HepG2 (cell line): ENCODE data around the gene LARP1. TPM values are rescaled to one million over a fixed set of nuclear protein-coding genes. Genes with fewer than 3 reads are reported as not detected.
A peak's percentile ranks its signal among the peaks of the same experiment; 100 is the strongest.

Experiments used
- AKAP8 ChIP-seq: sonication (generic); formaldehyde crosslinking; IDR thresholded peaks from 2 replicates; pipeline ENCODE4 v1.5.1; 2020; ENCODE audit warnings: mild to moderate bottlenecking, missing genetic modification reagents
- CC2D1A ChIP-seq: sonication (generic); formaldehyde crosslinking; IDR thresholded peaks from 2 replicates; pipeline ENCODE4 v1.8.1; 2023; ENCODE audit warnings: mild to moderate bottlenecking, missing genetic modification reagents
- HHEX ChIP-seq: IDR thresholded peaks from 2 replicates; pipeline ENCODE4 v1.6.1; 2016; ENCODE audit warnings: control low read depth
- HNRNPL ChIP-seq: fragments of 200-400 bp; formaldehyde crosslinking; IDR thresholded peaks from 2 replicates; pipeline ENCODE4 v1.6.1; 2017; ENCODE audit warnings: mild to moderate bottlenecking, low read depth, low read length
- JUNB ChIP-seq: sonication (generic); formaldehyde crosslinking; IDR thresholded peaks from 2 replicates; pipeline ENCODE4 v1.8.0; 2022; ENCODE audit warnings: missing genetic modification reagents, mild to moderate bottlenecking, borderline replicate concordance
- KLF16 ChIP-seq, 2 experiments: sonication (generic) in 1 of 2; formaldehyde crosslinking in 1 of 2; IDR thresholded peaks; 2 replicates each; pipeline versions ENCODE4 v1.6.1 to v1.8.0; 2016 to 2023; ENCODE audit warnings: missing genetic modification reagents in 2 of 2, missing compliant biosample characterization in 1 of 2
- MIXL1 ChIP-seq: IDR thresholded peaks from 2 replicates; pipeline ENCODE4 v1.6.1; 2016
- NFATC3 ChIP-seq: sonication (generic); formaldehyde crosslinking; IDR thresholded peaks from 2 replicates; pipeline ENCODE4 v1.5.1; 2020; ENCODE audit warnings: mild to moderate bottlenecking, missing genetic modification reagents
- NR2F1 ChIP-seq, 2 experiments: fragments of 450-650 bp in 1 of 2; formaldehyde crosslinking in 1 of 2; IDR thresholded peaks; 2 replicates each; pipeline versions ENCODE4 v1.5.0 to v1.6.1; 2016 to 2020; ENCODE audit warnings: mild to moderate bottlenecking in 1 of 2, missing compliant biosample characterization in 1 of 2, missing genetic modification reagents in 1 of 2, moderate library complexity in 1 of 2
- NR2F2 ChIP-seq: IDR thresholded peaks from 2 replicates; pipeline ENCODE4 v1.6.1; 2012; ENCODE audit warnings: low read depth, inconsistent platforms, borderline replicate concordance
- RARG ChIP-seq: sonication (generic); formaldehyde crosslinking; IDR thresholded peaks from 2 replicates; pipeline ENCODE4 v1.4.0; 2020; ENCODE audit warnings: low read depth, mild to moderate bottlenecking, missing genetic modification reagents
- RBM39 ChIP-seq: fragments of 200-400 bp; formaldehyde crosslinking; IDR thresholded peaks from one replicate; pipeline ENCODE4 v1.6.1; 2018; ENCODE audit warnings: antibody characterized with exemption, mild to moderate bottlenecking, low read depth, low read length; ENCODE audit not compliant: poor library complexity, severe bottlenecking
- RFX5 ChIP-seq: IDR thresholded peaks from 2 replicates; pipeline ENCODE4 v1.6.1; 2011; ENCODE audit warnings: low read depth, low read length, improper control_type of control experiment
- SNAPC4 ChIP-seq: sonication (generic); formaldehyde crosslinking; IDR thresholded peaks from 2 replicates; pipeline ENCODE4 v1.4.0; 2020; ENCODE audit warnings: mild to moderate bottlenecking, missing genetic modification reagents
- TFAP4 ChIP-seq: sonication (generic); IDR thresholded peaks from 2 replicates; pipeline ENCODE4 v1.6.1; 2016; ENCODE audit warnings: low read depth, borderline replicate concordance
- ZNF121 ChIP-seq: sonication (generic); formaldehyde crosslinking; IDR thresholded peaks from 2 replicates; pipeline ENCODE4 v1.5.0; 2020; ENCODE audit warnings: mild to moderate bottlenecking, missing genetic modification reagents
- ZNF34 ChIP-seq: sonication (generic); formaldehyde crosslinking; IDR thresholded peaks from 2 replicates; pipeline ENCODE4 v1.4.0; 2020; ENCODE audit warnings: mild to moderate bottlenecking, missing genetic modification reagents, borderline replicate concordance
- ZNF382 ChIP-seq: sonication (generic); formaldehyde crosslinking; IDR thresholded peaks from 2 replicates; pipeline ENCODE4 v1.5.0; 2020; ENCODE audit warnings: missing genetic modification reagents, mild to moderate bottlenecking, borderline replicate concordance
- ZNF879 ChIP-seq: sonication (generic); formaldehyde crosslinking; IDR thresholded peaks from 2 replicates; pipeline ENCODE4 v1.8.1; 2023; ENCODE audit warnings: missing genetic modification reagents
- polyA plus RNA-seq, 8 experiments: library from polyadenylated mRNA; depleted of rRNA in 3 of 8; stranded (reverse) in 7 of 8; unstranded in 1 of 8; fragments of >200 nt; fragmentation: Illumina TruSeq in 4 of 8; extraction: Trizol in 4 of 8; gene quantifications; 2 replicates each; pipeline versions ENCODE4 v1.2.1 to v1.2.3, GENCODE V29; 2011 to 2016; ENCODE audit warnings: low read depth in 4 of 8, missing spikeins in 1 of 8, mixed read lengths in 1 of 8; ENCODE audit not compliant: insufficient read depth in 1 of 8
- total RNA-seq, 5 experiments: library from RNA; depleted of rRNA; stranded (reverse); fragments of >200 nt; fragmentation: Illumina TruSeq; extraction: Trizol; gene quantifications; 2 replicates each; pipeline ENCODE4 v1.2.3, GENCODE V29; 2016; ENCODE audit warnings: low read depth in 1 of 5
- TF ChIP-seq, protein P1 (sequence below): sonication (generic); formaldehyde crosslinking; IDR thresholded peaks from 2 replicates; pipeline ENCODE4 v1.4.0; 2020; ENCODE audit warnings: mild to moderate bottlenecking, missing genetic modification reagents

Gene LARP1
- total and polyA plus RNA-seq, 2 of the 13 experiments (the other 11 are each of a cell fraction or from before 2014, with no cell fraction given) = 45.2 to 61.4 TPM

DNA sequence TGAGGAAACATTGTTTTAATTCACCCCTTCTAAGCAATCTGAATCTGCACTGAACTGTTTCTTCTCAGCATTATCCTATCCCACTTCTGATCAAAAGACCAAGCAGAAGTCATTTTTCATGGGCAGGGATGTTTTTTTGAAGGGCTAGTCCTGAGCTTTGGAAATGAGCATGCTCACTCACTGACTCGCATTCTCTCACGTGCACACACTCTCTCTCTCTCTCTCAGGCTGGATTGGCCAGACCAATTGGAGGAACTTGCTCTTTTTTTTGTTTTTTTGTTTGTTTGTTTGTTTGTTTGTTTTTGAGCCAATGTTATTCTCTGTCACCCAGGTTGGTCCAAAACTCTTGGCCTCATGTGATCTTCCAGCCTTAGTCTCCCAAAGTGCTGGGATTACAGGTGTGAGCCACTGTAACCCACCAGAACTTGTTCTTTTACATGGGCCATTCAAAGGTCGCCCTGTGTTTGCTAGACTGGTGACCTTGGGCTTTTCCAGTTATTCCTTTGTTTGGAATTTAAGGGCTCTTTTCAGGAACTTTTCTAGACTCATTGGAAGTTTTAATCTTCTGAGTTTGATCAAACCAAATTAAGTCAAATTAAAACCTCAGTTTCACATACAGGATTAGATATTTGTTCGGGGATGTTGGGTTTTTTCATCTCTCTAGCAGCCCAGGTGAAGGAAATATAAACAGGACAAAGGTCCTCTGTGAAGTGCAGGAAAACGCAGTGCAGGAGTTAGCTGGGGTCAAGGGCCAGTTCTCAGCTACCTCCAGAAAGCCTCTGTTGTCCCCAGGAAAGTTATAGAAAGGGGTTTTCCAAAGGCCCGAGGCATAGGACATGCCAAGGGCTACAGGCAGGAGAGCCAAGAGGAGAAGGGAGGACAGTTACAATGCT, 82.1 kb downstream of the LARP1 start (continued):
- TF ChIP-seq, protein P1, sequence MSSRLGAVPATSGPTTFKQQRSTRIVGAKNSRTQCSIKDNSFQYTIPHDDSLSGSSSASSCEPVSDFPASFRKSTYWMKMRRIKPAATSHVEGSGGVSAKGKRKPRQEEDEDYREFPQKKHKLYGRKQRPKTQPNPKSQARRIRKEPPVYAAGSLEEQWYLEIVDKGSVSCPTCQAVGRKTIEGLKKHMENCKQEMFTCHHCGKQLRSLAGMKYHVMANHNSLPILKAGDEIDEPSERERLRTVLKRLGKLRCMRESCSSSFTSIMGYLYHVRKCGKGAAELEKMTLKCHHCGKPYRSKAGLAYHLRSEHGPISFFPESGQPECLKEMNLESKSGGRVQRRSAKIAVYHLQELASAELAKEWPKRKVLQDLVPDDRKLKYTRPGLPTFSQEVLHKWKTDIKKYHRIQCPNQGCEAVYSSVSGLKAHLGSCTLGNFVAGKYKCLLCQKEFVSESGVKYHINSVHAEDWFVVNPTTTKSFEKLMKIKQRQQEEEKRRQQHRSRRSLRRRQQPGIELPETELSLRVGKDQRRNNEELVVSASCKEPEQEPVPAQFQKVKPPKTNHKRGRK (CRISPR knock-in tag) = no peak
- TF ChIP-seq NFATC3 (CRISPR knock-in tag) (no peak), JUNB (CRISPR knock-in tag) (no peak), RBM39 (no peak), AKAP8 (CRISPR knock-in tag) (no peak), MIXL1 (CRISPR knock-in tag) (no peak), NR2F2 (peak; percentile 46), RARG (CRISPR knock-in tag) (no peak), ZNF382 (CRISPR knock-in tag) (no peak), NR2F1 (CRISPR knock-in tag; IDR thresholded peaks at IDR 0.05) (peak; percentile 52 to 78; a peak in 3 of 4 replicates), CC2D1A (CRISPR knock-in tag) (no peak), RFX5 (no peak), HHEX (CRISPR knock-in tag) (no peak), HNRNPL (no peak), ZNF34 (CRISPR knock-in tag) (no peak), ZNF121 (CRISPR knock-in tag) (no peak), TFAP4 (0 out of 2 replicates have a peak, but pooled peaks have one; percentile 39), SNAPC4 (CRISPR knock-in tag) (no peak), ZNF879 (CRISPR knock-in tag) (no peak), KLF16 (CRISPR knock-in tag; IDR thresholded peaks at IDR 0.05) (no peak)
